ENCODE data around the gene MMADHC. TPM values are rescaled to one million over a fixed set of nuclear protein-coding genes. Genes with fewer than 3 reads are reported as not detected.

Gene MMADHC
- total RNA-seq, 4 donors from 2014 or later = 7.8 to 91.6 (median 44.5) TPM

- no peak overlapping the region for H3K4me3 ChIP-seq
- no peak for TF ChIP-seq POLR2A (IDR thresholded peaks at IDR 0.05)
- TF ChIP-seq EP300 (IDR thresholded peaks at IDR 0.05; ENCODE audit: low read depth) = no peak
- TF ChIP-seq CTCF (IDR thresholded peaks at IDR 0.05) = no peak
- TF ChIP-seq POLR2AphosphoS5 (IDR thresholded peaks at IDR 0.05) = no peak
- H3K9me3 ChIP-seq = no peaks in the 10 kb centered on the region
- no peaks in the 10 kb centered on the region for H3K27me3 ChIP-seq
- DNase-seq = no peak
- intact Hi-C loops (cut with DNase I; ENCODE audit: low total_unique reads) (no loop called here), in situ Hi-C loops (cut with MboI; ENCODE audit: low pct_ligation_motif_present in 1 of 4, low pct_unique_long_range_greater_than_20kb in 1 of 4, low sequenced_read_pairs in 3 of 4) (loop anchor here in 1 of 4 donors (25.0 kb wide), 1 partner anchor 1445 kb away; no protein-coding TSS in a partner anchor)
- no peaks in the 10 kb centered on the region for H3K4me1 ChIP-seq
- no peaks in the 10 kb centered on the region for H3K36me3 ChIP-seq
- no peak overlapping the region for H3K27ac ChIP-seq
Observed at GRCh38 chr2:149617476-149617875, 29.9 kb upstream of the MMADHC start.

GRCh38 chr2:149616681-149617456 lies 29.3 kb upstream of the MMADHC start:
- no peaks in the 10 kb centered on the region for H3K36me3 ChIP-seq
- TF ChIP-seq POLR2A (IDR thresholded peaks at IDR 0.05) (no peak), EP300 (IDR thresholded peaks at IDR 0.05; ENCODE audit: low read depth) (no peak), POLR2AphosphoS5 (IDR thresholded peaks at IDR 0.05) (no peak)
- in situ Hi-C loops (cut with MboI; ENCODE audit: low pct_ligation_motif_present in 1 of 4, low pct_unique_long_range_greater_than_20kb in 1 of 4, low sequenced_read_pairs in 3 of 4) = loop anchor here in 1 of 4 donors (25.0 kb wide), 1 partner anchor 1445 kb away; no protein-coding TSS in a partner anchor
- H3K4me1 ChIP-seq = peaks cover 0 to 4% (median 0%) of the 10 kb centered on the region in 4 donors
- no peak overlapping the region for H3K4me3 ChIP-seq
- no peaks in the 10 kb centered on the region for H3K27me3 ChIP-seq
- DNase-seq = no peak
- WGBS, 2 donors (ENCODE audit: low coverage in 1 of 2) = 83 to 84% methylated on average over 2 to 3 of the region's 3 CpGs
- intact Hi-C loops (cut with DNase I; ENCODE audit: low total_unique reads) = no loop called here
- no peaks in the 10 kb centered on the region for H3K9me3 ChIP-seq
- no peak overlapping the region for H3K27ac ChIP-seq

GRCh38 chr2:149613704-149614103 lies 26.1 kb upstream of the MMADHC start:
- WGBS, 2 donors (ENCODE audit: low coverage in 1 of 2) = 73 to 90% methylated on average over 2 of the region's 2 CpGs
- in situ Hi-C loops (cut with MboI; ENCODE audit: low pct_ligation_motif_present in 1 of 4, low pct_unique_long_range_greater_than_20kb in 1 of 4, low sequenced_read_pairs in 3 of 4) (loop anchor here in 1 of 4 donors (25.0 kb wide), 1 partner anchor 1449 kb away; no protein-coding TSS in a partner anchor), intact Hi-C loops (cut with DNase I; ENCODE audit: low total_unique reads) (no loop called here)

GRCh38 chr2:149612122-149612521 lies 24.5 kb upstream of the MMADHC start:
- Histone ChIP-seq H3K4me3 (no peak overlapping the region), H3K4me1 (peaks cover 0 to 7% (median 0%) of the 10 kb centered on the region in 4 donors), H3K27ac (no peak overlapping the region), H3K27me3 (no peaks in the 10 kb centered on the region), H3K9me3 (no peaks in the 10 kb centered on the region), H3K36me3 (no peaks in the 10 kb centered on the region)
- no peak for TF ChIP-seq POLR2AphosphoS5 (IDR thresholded peaks at IDR 0.05)
- TF ChIP-seq CTCF (IDR thresholded peaks at IDR 0.05) = no peak
- TF ChIP-seq EP300 (IDR thresholded peaks at IDR 0.05; ENCODE audit: low read depth) = no peak
- TF ChIP-seq POLR2A (IDR thresholded peaks at IDR 0.05) = no peak
- in situ Hi-C loops (cut with MboI; ENCODE audit: low pct_ligation_motif_present in 1 of 4, low pct_unique_long_range_greater_than_20kb in 1 of 4, low sequenced_read_pairs in 3 of 4) = loop anchor here in 1 of 4 donors (25.0 kb wide), 1 partner anchor 1450 kb away; no protein-coding TSS in a partner anchor
- WGBS, 2 donors (ENCODE audit: low coverage in 1 of 2) = 100% methylated on average over 1 of the region's 1 CpG
- intact Hi-C loops (cut with DNase I; ENCODE audit: low total_unique reads) = no loop called here
- DNase-seq = no peak

More at GRCh38 chr2:149613704-149614103, 26.1 kb upstream of the MMADHC start:
- no peaks in the 10 kb centered on the region for H3K9me3 ChIP-seq
- H3K36me3 ChIP-seq = no peaks in the 10 kb centered on the region
- H3K4me1 ChIP-seq = peaks cover 0 to 7% (median 0%) of the 10 kb centered on the region in 4 donors
- no peak for DNase-seq
- no peak overlapping the region for H3K27ac ChIP-seq
- no peak for TF ChIP-seq POLR2A (IDR thresholded peaks at IDR 0.05)
- no peak for TF ChIP-seq POLR2AphosphoS5 (IDR thresholded peaks at IDR 0.05)
- no peak for TF ChIP-seq EP300 (IDR thresholded peaks at IDR 0.05; ENCODE audit: low read depth)
- TF ChIP-seq CTCF (IDR thresholded peaks at IDR 0.05) = no peak
- H3K4me3 ChIP-seq = no peak overlapping the region
- H3K27me3 ChIP-seq = no peaks in the 10 kb centered on the region

Data from transverse colon (tissue), 4 donors.